A549 treated with CpdA at 1 μM for 4 hours (cell line): ENCODE data around the gene CHD9NB. TPM values are rescaled to one million over a fixed set of nuclear protein-coding genes. Genes with fewer than 3 reads are reported as not detected.

Experiments
- total RNA-seq: library from RNA; stranded (reverse); fragments of 200-300 nt; extraction: Qiagen RNA extraction; gene quantifications from 5 replicates; pipeline ENCODE4 v1.2.3, GENCODE V29; 2022; ENCODE audit warnings: low read depth

The CHD9NB gene
- total RNA-seq: 0.97 to 1.7 TPM (median 1.3 TPM) in 5 replicates

DNA sequence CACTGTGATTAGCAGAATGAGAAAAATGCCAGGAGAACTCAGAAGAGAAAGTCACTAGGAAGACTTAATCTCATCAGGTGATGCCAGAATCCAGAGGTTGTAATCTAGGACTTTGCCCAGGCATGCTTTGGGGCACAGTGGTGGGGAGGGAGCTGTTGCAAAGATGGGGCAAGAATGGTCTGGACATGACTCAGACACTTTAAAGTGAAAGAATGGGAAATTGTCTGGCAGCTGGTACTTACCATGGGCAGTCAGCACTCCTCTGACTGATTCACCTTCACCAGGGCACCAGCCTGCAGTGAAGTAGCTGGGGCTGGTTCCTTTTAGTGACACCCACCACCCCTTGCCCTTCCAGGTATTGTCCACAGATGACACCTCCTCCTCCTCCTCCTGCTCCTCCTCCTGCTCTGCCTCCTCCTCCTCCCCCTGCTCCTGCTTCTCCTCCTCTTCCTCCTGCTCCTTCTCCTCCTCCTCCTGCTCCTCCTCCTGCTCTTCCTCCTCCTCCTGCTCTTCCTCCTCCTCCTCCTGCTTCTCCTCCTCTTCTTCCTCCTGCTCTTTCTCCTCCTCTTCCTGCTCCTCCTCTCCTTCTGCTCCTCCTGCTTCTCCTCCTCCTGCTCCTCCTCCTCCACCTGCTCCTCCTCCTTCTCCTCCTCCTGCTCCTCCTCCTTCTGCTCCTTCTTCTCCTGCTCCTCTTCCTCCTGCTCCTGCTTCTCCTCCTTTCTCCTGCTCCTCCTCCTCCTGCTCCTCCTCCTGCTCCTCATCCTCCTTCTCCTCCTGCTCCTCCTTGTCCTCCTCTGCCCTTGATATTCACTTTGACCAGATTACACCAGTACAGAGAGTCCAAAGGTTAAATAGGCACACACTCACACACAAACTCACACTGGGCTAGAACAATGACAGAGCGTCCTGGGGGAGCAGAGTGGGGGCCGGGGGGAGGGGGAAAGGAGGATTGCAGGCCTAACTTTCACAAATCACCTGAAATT lies at the start of gene CHD9NB:
CHD9NB (minus strand) TSS at position 379 of the 983 bp plus-strand sequence. CDS start 8,739 bp downstream, outside the sequence.

DNA sequence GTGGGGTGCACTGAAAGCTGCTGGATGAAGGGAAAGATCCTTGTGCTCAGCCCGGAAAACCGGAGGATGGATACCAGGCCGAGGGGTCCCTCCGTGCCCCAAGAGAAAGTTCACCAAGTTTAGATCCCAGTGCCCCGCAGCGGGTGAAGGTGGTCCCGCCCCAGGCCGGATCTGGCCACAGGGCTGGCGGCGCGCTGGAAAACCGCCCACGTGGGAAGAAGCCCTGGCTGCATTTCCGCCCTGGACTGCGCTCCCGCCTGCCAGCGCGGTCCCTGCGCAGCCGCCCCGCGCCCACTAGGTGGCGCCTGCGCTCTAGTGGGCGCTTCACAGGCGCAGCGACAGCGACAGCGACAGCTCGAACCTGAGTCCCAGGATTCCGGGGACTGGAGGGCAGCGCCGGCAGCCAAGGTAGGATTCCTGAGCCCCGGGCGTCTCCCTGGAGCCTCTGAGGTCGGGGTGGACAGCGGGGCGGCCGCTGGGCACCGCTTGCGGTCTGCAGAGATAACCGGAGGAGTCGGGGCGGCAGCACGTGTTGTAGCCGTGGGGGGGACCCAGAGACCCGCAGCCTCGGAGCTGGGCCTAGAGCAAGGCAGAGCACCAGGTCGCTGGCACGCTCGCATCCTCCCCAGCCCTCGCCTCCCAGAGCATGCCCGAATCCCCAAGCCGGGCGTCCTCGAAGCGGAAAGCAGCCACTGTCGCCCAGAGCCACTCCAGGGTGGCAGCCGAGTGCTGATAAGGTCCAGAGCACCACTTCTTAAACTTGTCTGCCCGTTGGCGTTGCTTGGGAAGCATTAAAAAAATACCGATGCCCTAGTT lies 2.2 kb upstream of the CHD9NB start, which contains the start of gene CHD9:
CHD9 (plus strand) TSS at position 322 of the 816 bp plus-strand sequence. CDS start 101,099 bp downstream, outside the sequence.

Other genes with a start within 250 kb of the CHD9NB start
- 13.9 to 24.7 TPM (median 19.2 TPM) in 5 replicates for gene CHD9, start 2.1 kb upstream of the CHD9NB start, total RNA-seq